Stimulated activated naive B cell treated with anti-CD40 and anti-IgM and Interleukin-4, amounts not matched to agents 10 μg/mL and 1 μg/mL and 100 μg/mL, for 72 hours (primary cell): ENCODE results near the gene BORCS8.
"Not testable (repeated sequence)": the region's sequence is repeated elsewhere in the genome, so short reads cannot be mapped to it uniquely, and the experiment has no call there.

Source experiments
- ATAC-seq, 2 donors: fragments of 150-1000 bp; cut with Tn5 transposase; replicated peaks; 2 replicates each; pipeline ENCODE4 v1.10.0; 2021; ENCODE audit warnings: moderate library complexity in 1 of 2
- DNase-seq: peaks from one replicate; pipeline ENCODE4 v3.0.0; 2021
- H3K27ac Mint-ChIP-seq: one replicate; pipeline ENCODE4 v1.8.0; 2022; ENCODE audit warnings: mild to moderate bottlenecking, mixed read lengths
- H3K27me3 Mint-ChIP-seq, 2 donors: one replicate each; pipeline ENCODE4 v1.8.0; 2022; ENCODE audit warnings: mixed read lengths in 2 of 2
- H3K36me3 Mint-ChIP-seq, 2 donors: one replicate each; pipeline ENCODE4 v1.8.0; 2022; ENCODE audit warnings: mixed read lengths in 2 of 2, mild to moderate bottlenecking in 1 of 2
- H3K4me1 Mint-ChIP-seq, 2 donors: one replicate each; pipeline ENCODE4 v1.8.0; 2022; ENCODE audit warnings: mixed read lengths in 2 of 2, mild to moderate bottlenecking in 1 of 2
- H3K4me3 Mint-ChIP-seq, 2 donors: one replicate each; pipeline ENCODE4 v1.8.0; 2022; ENCODE audit warnings: mild to moderate bottlenecking in 2 of 2, mixed read lengths in 2 of 2, moderate library complexity in 1 of 2
- H3K9me3 Mint-ChIP-seq, 2 donors: one replicate each; pipeline ENCODE4 v1.8.0; 2022; ENCODE audit warnings: mixed read lengths in 2 of 2, mild to moderate bottlenecking in 1 of 2

Gene BORCS8

DNA sequence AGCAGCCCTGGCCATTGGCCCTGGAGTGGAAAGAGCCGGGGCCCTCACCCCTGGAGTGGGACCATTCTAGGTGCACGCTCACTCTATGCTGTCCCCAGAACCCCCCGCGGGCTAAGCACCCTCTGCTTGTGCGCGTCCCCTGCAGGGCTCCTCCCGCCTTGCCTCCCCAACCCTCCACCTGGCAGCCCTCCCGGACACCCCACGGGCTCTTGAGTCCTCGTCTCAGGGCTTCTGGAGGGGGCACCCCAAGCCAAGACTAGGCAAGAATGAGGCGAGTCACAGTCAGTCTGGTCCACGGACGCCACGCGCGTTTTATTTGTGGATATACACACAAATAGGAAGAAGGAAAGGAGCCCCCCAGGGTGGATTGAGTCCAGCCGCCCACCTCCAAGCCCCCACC is 46.7 kb downstream of the BORCS8 start:
- Mint-ChIP-seq H3K27ac (no peak overlapping the region), H3K4me3 (peak overlapping the region in 1 of 2 donors; percentile 41), H3K27me3 (peaks cover 0 to 5% of the 10 kb centered on the region in 2 donors), H3K36me3 (peaks cover 13 to 23% of the 10 kb centered on the region in 2 donors), H3K9me3 (peaks cover 0 to 3% of the 10 kb centered on the region in 2 donors), H3K4me1 (peaks cover 1 to 20% of the 10 kb centered on the region in 2 donors)
- no peak for ATAC-seq
- DNase-seq = no peak

GRCh38 chr19:19142347-19142746 is 49.6 kb downstream of the BORCS8 start:
- no peak overlapping the region for H3K27ac Mint-ChIP-seq
- H3K4me3 Mint-ChIP-seq = no peak overlapping the region
- H3K27me3 Mint-ChIP-seq = peaks cover 0 to 5% of the 10 kb centered on the region in 2 donors
- H3K36me3 Mint-ChIP-seq = peaks cover 1 to 7% of the 10 kb centered on the region in 2 donors
- H3K9me3 Mint-ChIP-seq = peaks cover 0 to under 1% of the 10 kb centered on the region in 2 donors
- no peak for ATAC-seq
- peaks cover 14 to 23% of the 10 kb centered on the region in 2 donors for H3K4me1 Mint-ChIP-seq
- DNase-seq = no peak

GRCh38 chr19:19140476-19140875 is 51.5 kb downstream of the BORCS8 start:
- Mint-ChIP-seq H3K27me3 (peaks cover 0 to 5% of the 10 kb centered on the region in 2 donors), H3K4me3 (no peak overlapping the region), H3K27ac (no peak overlapping the region), H3K4me1 (peaks cover 17 to 21% of the 10 kb centered on the region in 2 donors), H3K9me3 (no peaks in the 10 kb centered on the region), H3K36me3 (no peaks in the 10 kb centered on the region)
- DNase-seq (no peak), ATAC-seq (no peak)

- H3K4me3 Mint-ChIP-seq = no peak overlapping the region
Observed at GRCh38 chr19:19139876-19140229, 52.1 kb downstream of the BORCS8 start.

DNA sequence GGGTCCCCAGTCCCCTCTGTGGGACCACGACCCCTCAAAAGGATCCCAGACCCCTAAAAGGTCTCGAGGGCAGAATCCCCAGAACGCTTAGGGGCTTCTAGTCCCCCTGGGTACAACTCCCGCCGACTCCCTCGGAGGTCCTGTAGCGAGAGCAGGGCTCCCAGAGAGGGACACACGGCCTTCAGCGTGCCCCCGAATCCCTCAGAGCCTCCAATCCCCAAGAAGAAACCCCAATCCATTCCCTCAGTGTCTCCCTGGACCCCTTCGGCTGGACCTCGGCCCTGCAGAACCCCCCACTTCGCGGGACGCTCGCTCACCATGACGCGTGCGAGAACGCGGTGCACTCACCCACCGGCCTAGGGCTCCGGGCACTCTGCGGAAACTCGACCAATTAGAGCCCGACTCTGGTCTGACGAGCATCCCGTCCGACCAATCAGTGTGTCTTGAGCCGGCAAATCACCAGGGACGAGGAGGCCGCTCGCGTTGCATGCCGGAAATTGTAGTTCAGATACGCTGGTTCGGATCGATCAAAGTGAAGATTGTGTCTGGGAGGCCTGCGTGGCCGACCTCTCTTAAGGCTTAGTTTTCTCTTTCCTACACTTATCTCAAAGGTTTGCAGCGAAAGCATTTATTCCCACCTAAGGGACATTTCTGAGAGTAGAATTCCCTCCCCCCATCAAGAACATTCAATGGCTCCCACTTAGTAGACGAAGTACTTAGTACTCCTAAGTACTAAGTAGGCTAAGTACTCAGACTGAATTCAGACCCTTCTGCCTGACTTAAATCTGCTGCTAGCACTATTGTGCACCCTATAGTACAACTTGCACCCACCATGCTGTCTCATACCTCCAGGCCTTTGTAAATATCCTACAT is 53.6 kb downstream of the BORCS8 start, which contains the start of gene TMEM161A:
TMEM161A (minus strand) TSS at position 370 of the 873 bp plus-strand sequence; CDS start at position 320, 50 bp downstream.
- H3K4me3 Mint-ChIP-seq = peak within 1 kb of the TSS; percentile 95 to 99
- ATAC-seq (peak; percentile 99 to 100), DNase-seq (peak; percentile 98)
- peaks cover 0 to 5% of the 10 kb centered on the region in 2 donors for H3K27me3 Mint-ChIP-seq
- H3K9me3 Mint-ChIP-seq = no peaks in the 10 kb centered on the region
- H3K36me3 Mint-ChIP-seq = peaks cover 4 to 8% of the 10 kb centered on the region in 2 donors
- H3K27ac Mint-ChIP-seq = peak within 1 kb of the TSS; percentile 99
- peaks cover 23 to 31% of the 10 kb centered on the region in 2 donors for H3K4me1 Mint-ChIP-seq

More at GRCh38 chr19:19139876-19140229, 52.1 kb downstream of the BORCS8 start:
- ATAC-seq (no peak), DNase-seq (no peak)
- Mint-ChIP-seq H3K36me3 (peaks cover 2 to 3% of the 10 kb centered on the region in 2 donors), H3K27ac (peak overlapping the region; percentile 28), H3K27me3 (peaks cover 0 to 5% of the 10 kb centered on the region in 2 donors), H3K4me1 (peaks cover 21 to 27% of the 10 kb centered on the region in 2 donors), H3K9me3 (no peaks in the 10 kb centered on the region)

GRCh38 chr19:19137556-19138108 is 54.3 kb downstream of the BORCS8 start:
- Mint-ChIP-seq H3K4me1 (peaks cover 23 to 31% of the 10 kb centered on the region in 2 donors), H3K4me3 (peak overlapping the region; percentile 95 to 99), H3K36me3 (peaks cover 10 to 15% of the 10 kb centered on the region in 2 donors), H3K9me3 (no peaks in the 10 kb centered on the region), H3K27ac (peak overlapping the region; percentile 99), H3K27me3 (peaks cover 0 to 5% of the 10 kb centered on the region in 2 donors)
- ATAC-seq (no peak), DNase-seq (no peak)

- Mint-ChIP-seq H3K36me3 (peaks cover 19 to 23% of the 10 kb centered on the region in 2 donors), H3K4me1 (peaks cover 23 to 31% of the 10 kb centered on the region in 2 donors)
- not testable (repeated sequence) for DNase-seq, H3K27me3 Mint-ChIP-seq, ATAC-seq, H3K4me3 Mint-ChIP-seq, H3K9me3 Mint-ChIP-seq, H3K27ac Mint-ChIP-seq
Observed at GRCh38 chr19:19135713-19136112, 56.2 kb downstream of the BORCS8 start.

DNA sequence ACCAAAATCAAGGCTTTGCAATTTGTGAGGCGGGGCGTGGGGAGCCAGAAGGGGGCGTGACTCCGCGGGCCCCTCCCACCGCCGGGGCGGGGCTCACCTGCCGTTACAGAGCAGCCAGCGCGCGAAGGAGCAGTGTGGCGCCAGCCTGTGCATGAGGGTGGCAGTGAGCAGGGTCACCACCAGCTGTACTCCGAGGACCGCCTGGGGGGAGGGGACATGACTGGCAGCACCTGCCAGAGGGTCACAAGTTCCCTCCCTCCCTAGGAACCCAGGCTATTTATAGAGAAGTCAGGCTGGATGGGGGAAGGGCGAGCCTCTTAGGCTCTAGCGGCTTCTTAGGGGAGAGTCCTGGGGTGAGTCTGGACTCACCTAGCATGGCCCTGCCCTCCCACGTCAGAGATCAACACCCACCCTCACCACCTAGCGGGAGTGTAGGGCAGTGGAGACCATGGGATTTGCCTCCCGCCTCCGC is 57.2 kb downstream of the BORCS8 start:
- H3K9me3 Mint-ChIP-seq = peaks cover 3 to 4% of the 10 kb centered on the region in 2 donors
- DNase-seq = peak; percentile 34
- no peak overlapping the region for H3K27ac Mint-ChIP-seq
- H3K27me3 Mint-ChIP-seq = no peaks in the 10 kb centered on the region
- H3K36me3 Mint-ChIP-seq = peaks cover 24 to 28% of the 10 kb centered on the region in 2 donors
- H3K4me1 Mint-ChIP-seq = peaks cover 22 to 31% of the 10 kb centered on the region in 2 donors
- peak; percentile 30 for ATAC-seq
- H3K4me3 Mint-ChIP-seq = peak overlapping the region in 1 of 2 donors; percentile 61

DNA sequence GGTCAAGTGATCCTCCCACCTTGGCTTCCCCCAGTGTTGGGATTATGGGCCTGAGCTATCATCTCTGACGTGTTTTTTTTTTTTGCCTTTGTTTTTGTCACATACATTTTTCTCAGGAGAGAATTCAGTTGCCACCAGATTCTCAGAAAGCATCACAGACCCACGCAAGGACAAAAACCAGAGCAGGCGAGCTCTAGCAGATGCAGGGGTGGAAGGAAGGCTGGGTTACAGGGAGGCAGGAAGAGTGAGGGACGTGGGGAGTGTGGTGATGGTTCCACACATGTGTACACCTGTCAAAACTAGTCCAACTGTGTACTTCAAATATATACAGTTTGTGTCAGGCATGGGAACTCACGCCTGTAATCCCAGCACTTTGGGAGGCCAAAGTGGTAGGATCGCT is 58.0 kb downstream of the BORCS8 start:
- Mint-ChIP-seq H3K27me3 (no peaks in the 10 kb centered on the region), H3K9me3 (peaks cover 3 to 4% of the 10 kb centered on the region in 2 donors), H3K4me1 (peaks cover 22 to 31% of the 10 kb centered on the region in 2 donors), H3K27ac (no peak overlapping the region), H3K4me3 (no peak overlapping the region), H3K36me3 (peaks cover 24 to 33% of the 10 kb centered on the region in 2 donors)
- DNase-seq (no peak), ATAC-seq (no peak)

DNA sequence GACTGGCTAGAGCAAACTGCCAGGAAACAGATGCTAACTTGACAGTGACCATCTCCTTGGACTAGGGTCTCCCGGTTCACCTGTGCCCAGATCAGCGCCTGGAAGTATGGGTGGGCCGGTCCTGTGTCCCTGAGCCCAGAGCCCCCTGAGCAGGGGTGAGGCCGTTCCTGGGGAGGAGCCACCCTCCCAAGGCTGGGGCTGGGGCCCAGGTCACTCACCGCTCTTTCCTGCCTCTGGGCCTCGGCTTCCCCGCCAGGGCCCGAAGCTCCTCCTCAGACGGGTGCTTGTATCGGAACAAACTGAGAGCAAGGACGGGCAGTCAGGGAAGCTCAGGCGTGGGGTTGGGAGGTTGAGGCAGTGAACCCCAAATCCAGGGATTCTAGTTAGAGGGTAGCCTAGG is 59.0 kb downstream of the BORCS8 start:
- H3K36me3 Mint-ChIP-seq = peaks cover 25 to 36% of the 10 kb centered on the region in 2 donors
- peaks cover 16 to 23% of the 10 kb centered on the region in 2 donors for H3K4me1 Mint-ChIP-seq
- DNase-seq (no peak), ATAC-seq (no peak)
- H3K4me3 Mint-ChIP-seq = no peak overlapping the region
- H3K27ac Mint-ChIP-seq = no peak overlapping the region
- peaks cover 3 to 4% of the 10 kb centered on the region in 2 donors for H3K9me3 Mint-ChIP-seq
- no peaks in the 10 kb centered on the region for H3K27me3 Mint-ChIP-seq

GRCh38 chr19:19131989-19132388 is 60.0 kb downstream of the BORCS8 start:
- DNase-seq = no peak
- H3K4me1 Mint-ChIP-seq = peaks cover 10 to 14% of the 10 kb centered on the region in 2 donors
- no peak overlapping the region for H3K27ac Mint-ChIP-seq

More at GRCh38 chr19:19131989-19132388, 60.0 kb downstream of the BORCS8 start:
- Mint-ChIP-seq H3K4me3 (no peak overlapping the region), H3K9me3 (peaks cover 3 to 4% of the 10 kb centered on the region in 2 donors), H3K36me3 (peaks cover 27 to 38% of the 10 kb centered on the region in 2 donors), H3K27me3 (no peaks in the 10 kb centered on the region)
- ATAC-seq = no peak
